Neural progenitor cell (in vitro differentiated cells): ENCODE measurements around the gene ZDHHC14.

ENCODE experiments used
- CTCF ChIP-seq: fragments of 200-600 bp; sonication (generic); IDR thresholded peaks from 2 replicates; pipeline ENCODE4 v1.5.1; 2017; ENCODE audit warnings: antibody characterized with exemption, mild to moderate bottlenecking
- EZH2 ChIP-seq: fragments of 200-600 bp; sonication (generic); IDR thresholded peaks from 2 replicates; pipeline ENCODE4 v1.6.1; 2017; ENCODE audit warnings: antibody characterized with exemption, mild to moderate bottlenecking, moderate library complexity

DNA sequence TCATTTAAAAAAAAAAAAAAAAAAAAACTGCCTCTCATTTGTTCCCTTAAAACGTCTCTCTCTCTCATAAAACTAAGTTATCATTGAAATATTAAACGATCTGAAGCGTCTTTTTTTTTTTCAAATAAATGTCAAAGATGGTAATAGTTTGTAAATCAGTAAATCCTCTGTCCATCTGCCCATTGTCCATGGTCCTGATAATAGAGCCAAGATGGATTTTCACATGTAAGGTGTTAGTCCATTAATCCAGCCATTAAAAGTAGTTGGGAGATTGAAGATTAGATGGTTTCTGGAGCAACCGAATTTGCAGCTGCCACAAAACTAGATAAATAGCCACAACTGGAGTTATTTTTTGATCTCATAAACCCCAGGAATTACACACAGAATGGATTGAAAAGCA is 296.2 kb downstream of the ZDHHC14 start:
- TF ChIP-seq CTCF (no peak), EZH2 (no peak)
